K562 (cell line): ENCODE measurements around the gene STMN3. TPM values are rescaled to one million over a fixed set of nuclear protein-coding genes. Genes with fewer than 3 reads are reported as not detected.

Experiments used
- ATF1 ChIP-seq, 2 experiments: fragments of 450-650 bp in 1 of 2; IDR thresholded peaks; 2 replicates each; pipeline ENCODE4 v1.6.1; 2016; ENCODE audit warnings: missing compliant biosample characterization in 1 of 2, missing genetic modification characterization in 1 of 2
- CCNT2 ChIP-seq: IDR thresholded peaks from 2 replicates; pipeline ENCODE4 v1.6.1; 2011; ENCODE audit warnings: borderline replicate concordance, low read depth, mild to moderate bottlenecking, moderate library complexity, mixed read lengths, low read length; ENCODE audit not compliant: insufficient read length; ENCODE audit errors: extremely low read depth
- DEAF1 ChIP-seq: fragments of 450-650 bp; formaldehyde crosslinking; IDR thresholded peaks from 2 replicates; pipeline ENCODE4 v1.4.0; 2020; ENCODE audit warnings: mild to moderate bottlenecking, moderate library complexity
- ETS2 ChIP-seq: IDR thresholded peaks from 2 replicates; pipeline ENCODE4 v1.6.1; 2016; ENCODE audit warnings: borderline replicate concordance, missing genetic modification characterization, mild to moderate bottlenecking, moderate library complexity, missing compliant biosample characterization; ENCODE audit not compliant: poor library complexity, severe bottlenecking
- FUS ChIP-seq: fragments of 200-400 bp; formaldehyde crosslinking; optimal IDR thresholded peaks from 2 replicates; pipeline ENCODE3; 2017; ENCODE audit warnings: low read depth, low read length
- GABPA ChIP-seq: fragments of 200-800 bp; sonication (Bioruptor generic); conservative IDR thresholded peaks from 2 replicates; pipeline ENCODE4 v1.6.1; 2016; ENCODE audit warnings: low read depth, missing genetic modification characterization, missing compliant biosample characterization
- GTF2F1 ChIP-seq: IDR thresholded peaks from 2 replicates; pipeline ENCODE4 v1.6.1; 2011; ENCODE audit warnings: low read depth, low read length, improper control_type of control experiment
- HNRNPL ChIP-seq: fragments of 200-400 bp; formaldehyde crosslinking; IDR thresholded peaks from 2 replicates; pipeline ENCODE4 v1.6.1; 2017; ENCODE audit warnings: low read depth, mild to moderate bottlenecking, low read length
- MBD2 ChIP-seq: sonication (generic); IDR thresholded peaks from 2 replicates; pipeline ENCODE4 v1.6.1; 2016; ENCODE audit warnings: low read depth, borderline replicate concordance
- NUFIP1 ChIP-seq: fragments of 450-650 bp; IDR thresholded peaks from 2 replicates; pipeline ENCODE4 v1.6.1; 2018; ENCODE audit not compliant: partially characterized antibody
- RB1 ChIP-seq: fragments of 450-650 bp; IDR thresholded peaks from 2 replicates; pipeline ENCODE4 v1.6.1; 2017; ENCODE audit warnings: low read depth, mild to moderate bottlenecking
- RBM14 ChIP-seq: fragments of 200-400 bp; formaldehyde crosslinking; IDR thresholded peaks from 2 replicates; pipeline ENCODE4 v1.6.1; 2018; ENCODE audit warnings: low read depth, mild to moderate bottlenecking, low read length, moderate library complexity, borderline replicate concordance; ENCODE audit not compliant: insufficient read depth
- RBM15 ChIP-seq: fragments of 200-400 bp; formaldehyde crosslinking; IDR thresholded peaks from 2 replicates; pipeline ENCODE4 v1.6.1; 2018; ENCODE audit warnings: mild to moderate bottlenecking, low read length, moderate library complexity; ENCODE audit not compliant: insufficient read depth
- RBM39 ChIP-seq: fragments of 200-400 bp; formaldehyde crosslinking; optimal IDR thresholded peaks from 2 replicates; pipeline ENCODE3; 2018; ENCODE audit warnings: low read depth, low read length
- RNF2 ChIP-seq: sonication (generic); IDR thresholded peaks from 2 replicates; pipeline ENCODE4 v1.6.1; 2016
- SETDB1 ChIP-seq: IDR thresholded peaks from one replicate; pipeline ENCODE4 v1.6.1; 2012; ENCODE audit warnings: low read length, control low read depth, inconsistent platforms
- SPI1 ChIP-seq: IDR thresholded peaks from 2 replicates; pipeline ENCODE4 v1.6.1; 2011; ENCODE audit warnings: low read depth, low read length, control low read depth, borderline replicate concordance
- SRSF3 ChIP-seq: fragments of 200-400 bp; formaldehyde crosslinking; IDR thresholded peaks from 2 replicates; pipeline ENCODE4 v1.6.1; 2016; ENCODE audit warnings: mild to moderate bottlenecking, low read length, moderate library complexity; ENCODE audit not compliant: insufficient read depth
- STAG1 ChIP-seq: sonication (generic); formaldehyde crosslinking; IDR thresholded peaks from 2 replicates; pipeline ENCODE4 v1.5.0; 2020; ENCODE audit warnings: missing genetic modification reagents, borderline replicate concordance
- TEAD1 ChIP-seq, 2 experiments: fragments of 450-650 bp in 1 of 2; sonication (generic) in 1 of 2; formaldehyde crosslinking; IDR thresholded peaks; 2 replicates each; pipeline versions ENCODE4 v1.4.0 to v1.8.0; 2020 to 2022; ENCODE audit warnings: mild to moderate bottlenecking in 2 of 2, missing genetic modification reagents in 1 of 2
- XRCC4 ChIP-seq: IDR thresholded peaks from one replicate; pipeline ENCODE4 v1.6.1; 2011; ENCODE audit not compliant: insufficient read depth, insufficient read length; ENCODE audit errors: extremely low read depth
- ZNF347 ChIP-seq: fragments of 450-650 bp; formaldehyde crosslinking; IDR thresholded peaks from 2 replicates; pipeline ENCODE4 v1.4.0; 2020; ENCODE audit warnings: low read depth, mild to moderate bottlenecking, moderate library complexity
- ZNF707 ChIP-seq: fragments of 250-450 bp; sonication (Bioruptor Pico); conservative IDR thresholded peaks from 2 replicates; pipeline ENCODE4 v1.8.0; 2022; ENCODE audit warnings: inconsistent platforms, mild to moderate bottlenecking, moderate library complexity
- ZNF778 ChIP-seq: fragments of 450-650 bp; formaldehyde crosslinking; IDR thresholded peaks from 2 replicates; pipeline ENCODE4 v1.4.0; 2020; ENCODE audit warnings: mild to moderate bottlenecking, moderate library complexity
- polyA plus RNA-seq, 8 experiments: library from polyadenylated mRNA; depleted of rRNA in 4 of 8; stranded (reverse) in 5 of 8; unstranded in 3 of 8; fragments of >200 nt; fragmentation: Nextera tagmentation in 2 of 8; fragmentation: Illumina TruSeq in 1 of 8; extraction: Ambion mirVana in 2 of 8; extraction: Trizol in 1 of 8; gene quantifications; 2 replicates each; pipeline versions ENCODE4 v1.2.1 to v1.2.3, GENCODE V29; 2011 to 2014; ENCODE audit warnings: inconsistent platforms in 1 of 8, missing spikeins in 1 of 8
- total RNA-seq, 7 experiments: library from RNA; depleted of rRNA in 6 of 7; stranded (reverse); fragments of >200 nt in 6 of 7; fragmentation: Illumina TruSeq in 2 of 7; extraction: Trizol in 2 of 7; gene quantifications; 2 replicates each; pipeline versions ENCODE4 v1.2.1 to v1.2.3, GENCODE V29; 2011 to 2021; ENCODE audit warnings: low replicate concordance in 1 of 7
- TF ChIP-seq, protein P1 (sequence below): fragments of 250-450 bp; sonication (Bioruptor Pico); IDR thresholded peaks from 2 replicates; pipeline ENCODE4 v1.4.0; 2020

The STMN3 gene
- total and polyA plus RNA-seq, 9 of the 15 experiments (the other 6 are each of a cell fraction or from before 2014, with no cell fraction given), result 0.70 to 65.6 (median 29.4) TPM

DNA sequence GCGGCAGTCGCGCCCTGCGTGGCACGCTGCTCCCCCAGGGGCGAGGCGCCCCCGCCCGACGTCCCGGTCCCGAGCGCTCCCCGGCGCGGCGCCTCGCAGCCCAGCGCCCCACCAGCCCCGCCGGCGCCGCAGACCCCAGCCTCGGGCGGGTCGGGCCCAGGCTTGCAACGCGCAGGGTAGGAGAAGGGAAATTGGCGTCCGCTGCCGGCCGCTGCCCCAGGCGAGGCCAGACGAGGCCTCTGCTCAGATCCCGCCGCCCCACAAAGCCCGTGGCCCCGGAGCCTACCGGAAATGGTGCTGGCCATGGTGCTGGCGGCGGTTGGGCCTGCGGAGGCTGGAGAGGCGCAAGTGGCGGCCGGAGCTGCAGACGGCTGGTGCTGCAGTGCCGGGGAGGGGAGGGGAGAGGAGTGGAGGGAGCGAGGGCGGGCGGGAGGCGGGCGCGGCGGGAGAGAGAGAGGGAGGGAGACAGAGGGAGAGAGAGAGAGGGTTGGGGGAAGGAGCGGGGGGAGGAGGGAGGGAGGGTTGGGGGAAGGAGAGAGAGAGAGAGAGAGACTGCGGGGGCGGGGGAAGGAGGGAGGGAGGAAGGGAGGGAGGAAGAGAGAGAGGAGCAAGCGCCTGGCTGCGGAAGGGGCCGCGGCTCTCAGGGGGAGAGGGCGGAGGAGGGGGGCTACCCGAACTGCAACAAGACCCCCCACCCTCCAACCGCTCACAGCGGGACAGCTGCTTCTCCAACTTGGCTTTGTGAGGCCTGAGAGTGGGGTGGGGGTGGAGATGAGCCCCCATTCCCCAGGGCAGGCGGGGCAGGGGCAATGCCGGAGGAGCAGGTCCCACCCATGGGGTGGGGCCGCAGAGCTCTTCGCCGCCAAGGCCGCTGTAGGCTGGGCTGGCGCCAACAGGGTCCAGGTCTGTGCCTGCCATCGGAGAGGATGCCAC, at the start of gene STMN3 (continued):
- TF ChIP-seq, protein P1, sequence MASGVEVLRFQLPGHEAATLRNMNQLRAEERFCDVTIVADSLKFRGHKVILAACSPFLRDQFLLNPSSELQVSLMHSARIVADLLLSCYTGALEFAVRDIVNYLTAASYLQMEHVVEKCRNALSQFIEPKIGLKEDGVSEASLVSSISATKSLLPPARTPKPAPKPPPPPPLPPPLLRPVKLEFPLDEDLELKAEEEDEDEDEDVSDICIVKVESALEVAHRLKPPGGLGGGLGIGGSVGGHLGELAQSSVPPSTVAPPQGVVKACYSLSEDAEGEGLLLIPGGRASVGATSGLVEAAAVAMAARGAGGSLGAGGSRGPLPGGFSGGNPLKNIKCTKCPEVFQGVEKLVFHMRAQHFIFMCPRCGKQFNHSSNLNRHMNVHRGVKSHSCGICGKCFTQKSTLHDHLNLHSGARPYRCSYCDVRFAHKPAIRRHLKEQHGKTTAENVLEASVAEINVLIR (CRISPR knock-in tag), result no peak
- no peak for TF ChIP-seq SRSF3
- TF ChIP-seq ETS2 (tag), result no peak
- peak; percentile 89 for TF ChIP-seq GABPA (tag)
- TF ChIP-seq ZNF778 (CRISPR knock-in tag), result no peak
- no peak for TF ChIP-seq GTF2F1
- no peak; the same call in 1 of the 2 replicates for TF ChIP-seq HNRNPL
- TF ChIP-seq XRCC4, result no peak
- no peak for TF ChIP-seq SETDB1
- no peak for TF ChIP-seq FUS
- no peak for TF ChIP-seq NUFIP1
- no peak; the same call in 1 of the 2 replicates for TF ChIP-seq STAG1
- TF ChIP-seq RB1, result peak; percentile 82
- TF ChIP-seq RBM15, result no peak
- peak; percentile 50; the same call in 1 of the 2 replicates for TF ChIP-seq MBD2
- peak; percentile 24; the same call in 1 of the 2 replicates for TF ChIP-seq ATF1 (CRISPR knock-in tag; IDR thresholded peaks at IDR 0.05)
- peak; percentile 15; the same call in 1 of the 2 replicates for TF ChIP-seq ATF1 (tag; IDR thresholded peaks at IDR 0.05)
- TF ChIP-seq RBM14, result no peak
- TF ChIP-seq TEAD1 (CRISPR knock-in tag; IDR thresholded peaks at IDR 0.05), result peak in 1 of 2 experiments; percentile 42; a peak in 2 of 4 replicates
- no peak for TF ChIP-seq ZNF347 (CRISPR knock-in tag)
- no peak; the same call in 1 of the 2 replicates for TF ChIP-seq DEAF1 (CRISPR knock-in tag)
- peak; percentile 53 for TF ChIP-seq CCNT2
- peak; percentile 35; the same call in 1 of the 2 replicates for TF ChIP-seq RNF2
- TF ChIP-seq ZNF707, result no peak
- TF ChIP-seq SPI1, result no peak
- no peak for TF ChIP-seq RBM39
